DND-41 (cell line): ENCODE results near the gene LRRC3.

Source experiments
- CTCF ChIP-seq: IDR thresholded peaks from 2 replicates; pipeline ENCODE4 v1.5.1; 2012; ENCODE audit warnings: borderline replicate concordance, low read length, moderate library complexity, mild to moderate bottlenecking; ENCODE audit not compliant: poor library complexity, severe bottlenecking; ENCODE audit errors: extremely low read depth
- EZH2 ChIP-seq: IDR thresholded peaks from 3 replicates; pipeline ENCODE4 v1.6.1; 2012; ENCODE audit warnings: borderline replicate concordance, low read depth, mild to moderate bottlenecking, moderate library complexity, low read length, inconsistent platforms; ENCODE audit not compliant: severe bottlenecking

GRCh38 chr21:44495611-44496563, 40.6 kb downstream of the LRRC3 start:
- TF ChIP-seq CTCF (no peak), EZH2 (no peak)
